ENCODE data around the gene OAF.

The OAF gene

DNA sequence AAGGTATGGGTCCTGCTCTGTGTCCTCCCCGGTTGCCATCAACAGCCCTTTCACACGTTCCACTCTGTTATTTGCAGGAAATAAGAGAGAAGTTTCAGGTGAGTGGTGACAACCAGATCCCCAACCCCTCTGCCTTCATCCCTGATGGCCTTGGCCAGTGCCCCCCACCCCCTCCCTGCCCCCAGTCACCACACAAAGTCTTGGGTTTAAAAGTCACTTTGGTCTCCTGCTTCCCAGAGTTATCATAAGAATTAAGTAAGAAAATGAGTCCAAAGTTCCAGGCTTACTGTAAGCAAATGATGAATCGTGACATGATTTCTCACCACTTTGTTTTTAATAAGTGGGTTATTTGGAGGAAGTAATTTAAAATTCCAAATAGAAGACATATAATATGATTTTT, 9.2 kb upstream of the OAF start:
- no peak for DNase-seq (ENCODE audit: low read depth in 2 of 2)

DNA sequence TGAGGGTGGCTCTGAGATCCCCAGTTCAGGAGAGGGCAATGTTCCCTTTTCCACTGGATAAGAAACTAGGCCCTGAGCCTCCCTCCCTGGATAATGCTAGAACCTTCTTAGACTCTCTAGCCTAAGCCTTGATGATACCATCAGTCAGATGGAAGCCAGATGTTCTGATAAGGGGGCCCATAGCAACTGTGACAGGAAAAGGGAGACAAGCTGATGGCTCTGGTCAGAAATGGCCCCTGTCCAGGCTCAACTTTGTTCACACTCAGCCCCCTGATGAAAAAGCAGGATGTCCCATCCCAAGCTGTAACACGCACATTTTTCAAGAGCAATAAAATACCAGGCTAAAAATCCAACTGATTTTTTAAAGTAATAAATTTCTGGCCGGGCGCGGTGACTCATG, 7.2 kb upstream of the OAF start:
- DNase-seq (ENCODE audit: low read depth in 2 of 2), result no peak

DNA sequence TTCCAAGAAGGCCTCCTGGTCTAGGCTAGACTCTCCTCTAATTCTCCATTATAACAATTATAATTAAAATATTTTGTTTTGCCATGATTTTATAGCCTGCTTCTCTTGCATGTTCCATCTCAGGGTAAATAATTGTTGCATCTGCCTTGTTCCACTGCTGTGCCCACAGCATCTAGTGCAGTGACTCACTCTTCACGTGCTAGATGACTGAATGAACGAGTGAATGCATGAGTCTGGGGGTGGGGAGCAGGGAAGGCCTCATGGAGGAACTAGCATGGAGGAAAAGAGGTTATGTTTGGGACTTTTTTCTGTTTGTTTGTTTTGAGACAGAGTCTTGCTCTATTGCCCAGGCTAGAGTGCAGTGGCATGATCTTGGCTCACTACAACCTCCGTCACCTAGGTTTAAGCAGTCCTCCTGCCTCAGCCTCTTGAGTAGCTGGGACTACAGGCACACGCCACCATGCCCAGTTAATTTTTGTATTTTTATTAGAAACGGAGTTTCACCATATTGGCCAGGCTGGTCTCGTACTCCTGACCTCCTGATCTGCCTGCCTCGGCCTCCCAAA, 5.2 kb upstream of the OAF start:
- no peak for DNase-seq (ENCODE audit: low read depth in 2 of 2)

DNA sequence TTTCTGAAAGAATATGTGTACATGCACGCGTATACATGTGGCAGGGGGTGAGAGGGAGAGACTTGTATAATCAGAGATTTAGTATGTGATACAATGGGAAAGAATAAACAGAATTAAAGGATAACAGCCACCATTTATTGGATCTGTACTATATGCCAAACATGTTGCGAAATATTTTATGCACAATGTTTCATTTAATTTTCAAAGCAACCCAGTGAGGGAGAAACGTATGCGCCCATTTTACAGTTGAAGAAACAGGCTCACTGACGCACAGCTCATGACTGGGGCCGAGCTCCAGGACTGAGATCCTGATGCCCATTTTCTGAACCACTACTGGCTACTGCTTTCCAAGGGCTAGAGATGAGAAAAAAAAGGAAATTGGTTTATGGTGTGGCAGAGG, 3.3 kb upstream of the OAF start:
- no peak for DNase-seq (ENCODE audit: low read depth in 2 of 2)

DNA sequence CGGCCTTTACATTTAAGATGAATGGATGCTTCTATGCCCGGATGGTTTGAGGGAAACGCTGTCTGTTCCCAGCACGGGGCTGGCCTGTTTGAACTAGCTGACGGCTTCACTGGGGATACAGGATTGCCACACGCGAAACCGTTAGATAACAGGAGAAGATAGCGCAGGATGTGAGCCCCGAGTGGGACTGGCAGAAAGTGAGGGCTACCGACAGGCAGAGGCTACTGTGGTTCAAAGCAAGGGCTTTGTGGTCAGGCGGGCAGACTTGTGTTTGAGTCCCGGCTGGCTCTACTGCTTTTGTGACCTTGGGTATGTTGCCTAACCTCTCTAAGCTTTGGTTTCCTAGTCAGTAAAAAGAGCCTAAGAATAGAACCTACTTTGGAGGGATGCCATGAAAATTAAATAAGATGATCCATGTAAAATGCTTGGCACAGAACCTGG, 2.8 kb upstream of the OAF start:
- no peak for DNase-seq (ENCODE audit: low read depth in 2 of 2)

DNA sequence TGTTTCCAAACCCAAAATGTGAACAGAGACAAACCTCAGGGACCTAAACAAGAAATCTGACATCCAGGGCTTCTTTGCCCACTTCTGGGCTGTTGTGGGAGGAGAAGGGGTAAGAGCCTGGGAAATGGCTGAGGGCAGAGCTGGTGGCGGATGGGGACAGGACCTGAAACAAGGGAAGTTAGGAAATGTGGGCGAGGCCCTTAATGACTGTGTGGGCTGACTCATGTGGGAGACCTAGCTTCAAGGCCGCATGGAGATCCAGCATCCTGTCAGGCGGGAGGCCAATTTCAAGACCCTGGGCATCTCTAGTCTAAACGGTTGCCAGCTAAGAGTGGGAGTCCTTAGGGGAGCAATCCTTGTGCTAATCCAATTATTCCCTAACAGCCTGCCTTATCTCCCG, 2.1 kb upstream of the OAF start:
- no peak for DNase-seq (ENCODE audit: low read depth in 2 of 2)

DNA sequence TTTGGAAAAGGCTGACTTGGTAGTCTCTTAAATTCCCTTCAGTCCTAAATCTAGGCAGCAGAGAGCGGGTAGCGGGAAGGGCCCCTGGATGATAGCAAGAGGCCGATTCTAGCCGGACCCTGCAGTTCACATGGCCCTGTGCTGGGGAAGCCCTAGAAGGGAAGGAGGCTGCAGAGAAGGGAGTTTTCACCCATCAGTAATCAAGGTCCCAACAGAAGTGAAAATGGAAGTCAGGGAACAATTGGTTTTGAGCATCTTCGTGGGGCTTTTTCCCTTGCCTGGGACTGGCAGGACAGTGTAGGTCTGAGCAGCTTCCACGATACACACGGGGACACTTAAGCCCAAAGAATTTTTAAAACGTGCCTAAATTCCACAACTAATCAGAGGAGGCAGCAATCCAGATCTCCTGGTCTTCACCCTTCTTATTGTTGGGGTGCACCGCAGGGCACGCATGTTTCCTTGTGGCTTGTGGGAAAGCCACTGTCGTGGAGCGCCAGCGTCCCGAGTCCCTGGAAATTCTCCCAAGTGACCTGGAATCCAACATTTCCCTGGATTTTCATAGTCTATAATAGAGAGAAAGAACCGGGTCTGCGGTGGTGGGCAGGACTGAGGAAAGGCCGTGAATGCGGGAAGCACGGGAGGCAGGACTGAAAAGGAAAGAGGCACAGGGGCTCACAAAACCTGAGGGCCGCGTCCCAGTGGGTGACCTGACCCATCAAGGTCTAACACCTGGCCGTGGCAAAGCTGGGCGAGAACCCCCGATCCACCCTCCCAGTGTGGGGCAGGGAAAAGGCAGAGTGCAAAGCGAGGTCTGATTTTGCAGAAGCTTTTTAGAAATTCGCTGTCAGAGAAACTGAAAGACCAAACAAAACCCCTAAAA, 846 bp upstream of the OAF start:
- DNase-seq (ENCODE audit: low read depth in 2 of 2), result no peak

DNA sequence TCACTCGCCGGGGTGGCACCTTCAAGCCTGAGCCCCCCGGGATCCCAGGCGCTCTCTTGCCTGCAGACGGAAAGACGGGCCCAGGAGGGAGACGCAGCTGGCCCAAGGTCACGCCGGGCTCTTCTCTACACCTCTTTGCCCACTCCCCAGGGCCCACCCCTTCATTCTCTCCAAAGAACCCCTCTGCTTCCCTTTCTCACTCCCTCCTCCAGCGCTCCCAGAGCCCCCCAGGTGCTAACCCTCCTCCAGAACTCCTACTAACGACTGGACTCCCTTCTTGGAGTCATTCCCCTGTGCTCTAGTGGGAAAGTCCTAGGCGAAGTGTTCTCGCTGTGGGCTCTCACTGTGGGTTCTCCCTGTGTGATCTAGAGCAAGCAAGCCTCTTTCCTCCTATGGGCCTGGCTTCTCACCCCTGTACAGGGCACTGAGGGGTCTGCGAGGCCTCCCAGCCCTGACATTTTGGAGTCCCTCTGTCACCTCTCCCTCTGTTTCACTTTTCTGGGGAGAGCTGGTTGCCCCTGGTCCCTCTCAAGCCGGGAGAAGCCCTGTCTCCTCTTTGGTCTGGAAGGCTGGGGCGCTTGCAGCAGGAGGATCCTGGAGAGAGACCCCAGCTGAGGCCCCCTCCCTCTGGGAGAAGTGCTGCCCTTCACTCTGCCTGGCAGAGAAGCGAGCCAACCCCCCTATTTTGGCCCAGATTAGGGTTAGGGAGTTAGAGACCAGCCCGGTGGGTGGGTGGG, 858 bp downstream of the OAF start:
- no peak for DNase-seq (ENCODE audit: low read depth in 2 of 2)

DNA sequence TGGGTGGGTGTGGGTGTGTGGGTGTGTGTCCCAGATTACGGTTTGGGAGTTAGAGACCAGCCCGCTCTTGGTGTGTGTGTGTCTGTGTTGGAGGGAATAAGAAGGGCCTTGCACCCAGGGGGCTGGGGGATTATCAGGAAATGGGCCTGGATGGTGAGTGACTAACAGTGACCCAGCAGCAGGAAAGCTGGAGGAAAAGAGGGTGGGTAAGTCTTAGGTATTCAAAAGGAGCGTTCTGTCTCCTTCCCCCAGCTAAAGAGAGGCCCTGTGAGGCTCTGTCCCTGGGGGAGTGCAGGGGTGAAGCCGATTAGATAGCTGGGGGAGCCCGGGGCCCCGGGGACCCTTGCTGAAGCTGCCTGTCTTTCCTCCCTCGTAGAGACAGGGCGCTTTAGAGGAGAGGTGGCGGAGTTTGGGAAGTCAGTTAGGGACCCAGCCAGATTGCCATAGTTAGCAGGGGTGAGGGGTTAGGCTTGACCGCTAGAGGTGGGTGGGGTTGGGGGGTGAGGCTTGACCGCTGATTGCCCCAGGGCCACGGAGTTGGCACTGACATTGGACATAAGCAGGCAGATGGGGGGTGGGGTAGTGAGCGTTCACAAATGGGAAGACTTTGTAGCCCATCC, 1.5 kb downstream of the OAF start:
- DNase-seq (ENCODE audit: low read depth in 2 of 2), result no peak

DNA sequence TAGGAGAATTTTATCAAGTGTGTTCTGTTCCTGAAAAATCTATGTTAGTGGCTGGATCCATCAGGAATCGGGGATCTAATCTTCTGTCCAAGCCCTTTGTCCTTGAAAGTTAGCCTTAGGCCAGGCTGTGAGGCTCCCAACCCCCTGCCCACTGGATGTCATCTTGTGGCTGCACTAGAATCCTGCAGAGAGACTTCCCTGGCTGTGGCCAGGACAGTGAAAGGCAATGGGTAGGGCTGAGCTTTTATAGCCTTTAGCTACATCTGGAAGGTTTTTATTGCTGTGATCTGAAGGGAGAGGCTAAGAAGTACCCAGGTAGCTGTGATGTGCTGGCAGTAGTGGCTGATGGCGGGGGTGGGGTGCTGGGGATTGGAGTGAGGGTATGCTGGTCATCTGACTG, 2.1 kb downstream of the OAF start:
- DNase-seq (ENCODE audit: low read depth in 2 of 2), result no peak

DNA sequence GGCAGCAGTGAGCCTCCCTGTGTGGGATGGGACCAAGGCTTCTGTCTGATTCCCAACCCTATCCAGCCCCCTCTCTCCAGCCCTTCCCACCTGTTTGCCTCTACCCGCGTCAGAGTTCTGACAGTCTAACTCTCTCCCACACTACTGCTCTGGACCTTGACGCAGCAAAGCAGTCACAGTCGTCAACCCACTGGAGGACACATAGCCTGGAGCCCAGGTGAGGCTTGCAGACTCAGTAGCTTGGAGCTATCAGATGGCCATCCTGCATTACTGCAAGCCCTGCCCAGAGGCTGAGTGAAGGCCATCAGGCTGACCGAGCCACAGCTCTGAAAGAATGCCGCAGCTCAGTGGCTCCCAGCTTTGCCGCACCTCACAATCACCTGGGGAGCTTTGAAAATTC, 3.7 kb downstream of the OAF start:
- no peak for DNase-seq (ENCODE audit: low read depth in 2 of 2)

DNA sequence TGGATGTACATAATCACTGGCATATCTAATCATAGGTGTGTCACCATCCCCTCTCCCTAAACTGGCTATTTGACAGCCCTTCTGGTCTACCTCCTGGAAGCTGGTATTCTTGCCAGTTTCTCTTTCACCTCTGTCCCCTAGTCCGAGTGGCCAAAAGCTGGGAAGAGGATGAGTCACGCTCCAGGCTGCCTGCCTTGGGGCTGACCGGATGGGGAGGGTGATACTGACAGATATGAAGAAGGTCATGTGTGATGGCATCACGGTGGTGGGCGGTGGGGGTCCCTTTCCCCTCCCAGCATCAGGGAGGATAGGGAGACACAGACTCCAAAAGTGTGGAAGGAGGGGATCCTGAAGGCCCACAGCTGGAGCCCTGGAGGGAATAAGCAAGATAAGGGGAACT, 4.8 kb downstream of the OAF start:
- no peak for DNase-seq (ENCODE audit: low read depth in 2 of 2)

DNA sequence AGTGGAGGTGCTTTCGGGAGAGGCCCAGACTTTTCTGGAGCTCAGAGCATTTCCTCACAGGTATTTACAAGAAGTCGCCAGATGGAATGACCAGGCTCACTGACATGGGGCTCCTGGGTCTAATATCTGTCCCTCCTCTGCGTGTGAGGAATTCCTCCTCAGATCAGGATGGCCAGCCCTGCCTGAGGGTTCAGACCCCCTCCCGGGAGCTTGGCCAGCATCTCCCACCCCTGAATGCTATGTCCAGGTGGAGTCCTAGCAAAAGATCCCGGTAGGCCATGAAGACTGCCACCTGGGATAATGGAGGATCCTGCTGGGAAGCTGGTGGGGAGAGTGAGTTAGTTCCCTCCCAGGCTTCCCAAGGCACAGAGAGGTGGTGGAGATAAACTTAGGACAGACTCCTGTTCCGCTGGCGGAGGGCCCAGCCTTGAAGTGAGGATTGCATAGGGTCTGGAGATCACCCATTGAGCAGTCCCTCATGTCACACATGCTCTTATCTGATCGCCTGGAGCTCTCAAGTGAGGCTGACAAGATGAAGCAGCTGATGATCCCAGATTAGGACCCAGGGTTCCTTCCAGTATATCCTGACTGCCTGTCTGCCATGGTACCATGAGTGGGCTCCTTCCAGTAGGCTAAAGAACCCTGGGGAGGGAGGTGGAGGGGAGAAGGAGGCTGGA, 5.7 kb downstream of the OAF start:
- no peak for DNase-seq (ENCODE audit: low read depth in 2 of 2)

DNA sequence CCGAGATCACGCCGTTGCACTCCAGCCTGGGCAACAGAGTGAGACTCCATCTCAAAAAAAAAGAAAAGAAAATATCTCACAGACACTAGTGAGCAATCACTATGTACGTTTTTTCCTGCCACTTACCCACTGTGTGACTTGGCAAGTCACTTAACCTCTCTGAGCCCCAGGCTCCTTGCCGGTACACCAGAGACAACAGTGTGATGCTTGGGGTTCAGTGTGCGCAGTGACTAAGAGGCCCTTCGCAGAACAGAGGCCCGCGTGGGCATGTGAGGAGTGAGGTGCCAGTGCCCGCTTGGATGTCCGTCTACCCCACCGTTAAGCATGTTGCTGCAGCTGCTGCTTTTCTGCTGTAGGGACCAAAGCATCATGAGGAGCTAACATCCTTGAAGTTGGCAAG, 6.7 kb downstream of the OAF start:
- no peak for DNase-seq (ENCODE audit: low read depth in 2 of 2)

DNA sequence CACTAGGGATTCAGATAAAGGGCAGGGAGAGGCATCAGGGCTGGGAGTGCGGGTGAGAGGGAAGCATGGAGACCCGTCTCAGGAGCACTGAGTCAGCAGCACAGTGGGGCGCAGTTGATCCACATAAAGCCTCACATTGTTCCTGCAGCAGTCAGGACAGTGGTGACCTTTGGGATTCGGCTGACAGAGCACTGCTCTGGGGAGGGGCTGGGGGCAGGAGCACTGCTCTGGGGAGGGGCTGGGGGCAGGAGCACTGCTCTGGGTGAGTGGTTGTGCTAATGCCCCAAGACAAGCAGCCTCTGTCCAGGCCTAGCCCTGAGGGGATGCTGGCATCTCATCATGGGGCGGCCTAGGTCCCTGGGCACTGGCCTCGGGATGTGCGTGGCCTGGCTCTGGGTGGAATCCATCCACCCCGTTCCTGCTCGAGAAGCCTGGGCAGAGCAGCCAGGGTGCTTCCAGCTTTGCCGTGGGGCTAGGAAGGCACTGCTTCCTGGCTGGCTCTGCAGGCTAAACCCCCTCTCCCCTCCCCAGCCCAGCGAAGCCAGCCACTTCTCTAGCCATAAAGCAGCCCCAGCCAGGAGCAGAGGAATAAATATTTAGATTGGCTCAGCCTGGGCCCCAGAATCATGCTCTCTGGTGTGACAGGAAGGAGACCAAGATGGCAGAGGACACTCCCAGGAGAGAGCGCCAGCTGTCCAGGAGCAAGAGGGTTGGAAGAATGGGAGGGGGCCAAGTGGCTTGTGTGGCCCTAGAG, 7.3 kb downstream of the OAF start:
- no peak for DNase-seq (ENCODE audit: low read depth in 2 of 2)

DNA sequence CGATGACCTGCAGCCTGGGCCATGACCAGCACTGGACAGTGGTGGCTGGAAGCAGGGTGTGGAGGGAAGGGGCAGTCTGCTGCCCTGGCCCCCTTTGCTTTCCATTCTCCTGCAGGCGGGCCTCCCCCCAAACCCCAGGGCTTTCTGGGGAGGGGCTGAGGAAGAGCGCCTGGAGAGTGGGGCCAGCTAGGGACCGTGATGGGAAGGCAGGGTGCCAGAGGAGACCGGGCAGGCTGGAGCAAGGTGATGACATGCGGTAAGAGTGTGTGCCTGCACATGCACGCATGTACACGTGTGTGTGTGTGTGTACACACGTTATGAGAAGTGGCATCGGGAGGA, 7.8 kb downstream of the OAF start:
- no peak for DNase-seq (ENCODE audit: low read depth in 2 of 2)

DNA sequence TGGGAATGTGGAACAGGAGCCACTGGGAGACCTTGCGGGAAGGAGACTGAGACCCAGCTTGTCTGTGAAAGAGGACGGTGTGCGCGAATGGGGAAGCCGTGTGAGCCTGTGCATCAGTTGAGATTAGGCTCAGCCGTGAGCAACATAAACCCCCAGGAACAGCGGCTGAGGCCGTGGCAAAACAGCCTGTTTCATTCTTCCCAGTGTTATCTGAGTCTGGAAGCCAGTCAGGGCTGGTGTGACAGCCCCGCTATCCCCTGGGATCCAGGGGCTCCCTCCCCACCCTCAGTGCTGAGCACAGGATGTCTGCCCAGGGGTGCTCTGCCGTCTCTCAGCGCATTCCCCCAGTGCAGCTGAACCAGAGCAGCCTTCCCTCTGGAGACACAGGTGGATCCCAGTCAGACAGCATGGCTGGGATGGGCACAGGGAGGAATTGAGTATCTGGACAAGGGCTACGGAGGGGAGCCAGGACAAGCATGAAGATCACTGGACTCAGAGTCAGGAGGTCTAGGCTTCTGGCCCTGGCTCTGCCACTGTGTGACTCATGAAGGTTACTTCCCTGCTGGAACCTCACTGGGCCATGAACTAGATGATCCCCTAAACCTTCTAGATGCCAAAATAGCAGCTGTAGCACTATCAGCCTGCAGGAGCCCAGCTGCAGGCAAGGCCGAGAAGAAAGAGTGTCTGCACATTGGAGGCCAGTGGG, 8.6 kb downstream of the OAF start:
- DNase-seq (ENCODE audit: low read depth in 2 of 2), result no peak

DNA sequence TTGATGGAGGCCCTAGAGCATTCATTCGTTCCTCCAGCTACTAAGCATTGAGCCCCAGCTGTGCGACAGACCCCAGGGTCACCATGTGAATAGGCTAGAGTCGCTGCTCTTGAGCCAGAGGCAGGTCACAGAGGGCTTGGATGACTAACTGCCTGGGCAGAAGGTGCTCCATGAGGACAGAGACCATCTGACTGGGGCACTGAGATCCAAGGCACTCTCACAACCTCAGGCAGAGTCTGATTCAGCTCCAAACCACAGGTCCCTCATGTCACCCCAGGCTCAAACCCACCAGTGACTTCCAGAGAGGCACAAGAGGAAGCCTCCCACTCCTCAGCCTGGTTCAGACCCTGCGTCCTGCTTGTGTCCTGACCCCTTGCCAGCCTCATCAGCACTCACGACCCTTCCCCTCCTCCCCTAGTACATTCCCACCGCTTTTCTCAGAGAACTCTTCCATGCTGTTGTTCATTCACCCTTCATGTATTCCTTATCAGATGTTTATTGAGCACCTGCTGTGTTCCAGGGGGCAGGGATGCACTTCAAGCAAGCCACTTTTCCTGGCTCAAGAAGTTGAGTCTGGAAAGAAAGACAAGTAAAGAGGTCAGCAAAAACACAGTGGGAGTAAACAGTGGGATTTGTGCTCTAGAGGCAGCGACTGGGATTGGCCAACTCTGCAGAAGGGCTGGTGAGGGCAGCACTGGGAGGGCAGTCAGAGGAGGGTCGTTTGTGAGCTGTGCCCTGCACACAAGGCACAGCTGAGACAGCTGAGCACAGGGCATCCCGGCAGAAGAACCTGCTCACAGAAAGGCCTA, 9.3 kb downstream of the OAF start:
- DNase-seq (ENCODE audit: low read depth in 2 of 2), result no peak

DNA sequence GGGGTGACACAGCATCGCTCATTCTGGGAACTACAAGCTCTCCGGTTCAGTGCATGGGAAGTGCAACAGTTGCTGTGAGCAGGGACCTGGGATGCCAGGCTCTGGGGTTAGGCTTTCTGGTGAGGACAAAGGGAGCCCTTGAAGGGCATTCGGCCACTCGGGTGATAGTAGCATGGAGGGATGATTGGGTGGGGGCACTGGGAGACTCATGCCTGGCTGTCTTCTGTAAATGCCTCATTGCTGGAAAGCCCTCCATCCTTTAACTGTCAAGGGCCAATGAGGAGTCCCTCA, 9.9 kb downstream of the OAF start:
- DNase-seq (ENCODE audit: low read depth in 2 of 2), result no peak

DNA sequence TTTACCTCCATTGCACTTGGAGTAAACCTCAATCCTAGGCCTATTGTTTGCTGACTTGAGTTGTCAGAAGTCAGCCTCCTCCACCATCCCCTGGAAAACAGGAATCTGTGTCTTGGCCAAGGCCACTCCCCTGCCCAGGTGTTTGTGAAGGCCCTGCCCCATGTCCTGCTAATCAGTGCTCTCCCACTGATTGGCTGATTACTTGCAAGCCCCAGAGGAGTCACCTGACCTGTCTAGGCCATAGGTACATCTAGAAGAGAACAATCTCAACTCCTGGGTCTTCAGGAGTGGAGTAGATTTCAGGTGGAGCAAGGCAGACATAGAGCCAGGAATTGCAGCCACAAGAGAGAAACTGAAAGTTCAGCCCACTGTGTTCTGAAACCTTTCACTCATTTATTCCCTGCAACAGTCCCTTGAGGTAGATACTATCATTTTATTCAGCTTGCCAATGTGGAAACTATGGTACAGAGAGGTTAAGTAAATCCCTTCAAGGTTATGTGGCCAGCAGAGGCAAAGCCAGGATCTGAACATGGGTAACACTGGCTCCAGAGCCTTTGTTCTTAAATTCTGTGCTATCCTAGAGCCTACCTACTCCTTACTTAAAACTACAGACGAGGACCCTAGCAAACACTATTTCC, 10.4 kb downstream of the OAF start:
- no peak for DNase-seq (ENCODE audit: low read depth in 2 of 2)
